ENCODE data around the gene SYCE3. TPM values are rescaled to one million over a fixed set of nuclear protein-coding genes. Genes with fewer than 3 reads are reported as not detected.
"Not testable (repeated sequence)": the region's sequence is repeated elsewhere in the genome, so short reads cannot be mapped to it uniquely, and the experiment has no call there.

SYCE3 gene
- total RNA-seq, 1 donor from 2014 or later: not detected

- Histone ChIP-seq H3K27ac (no peak overlapping the region), H3K4me2 (no peak overlapping the region), H3F3A (ENCODE audit: low read depth) (peaks cover 18% of the 10 kb centered on the region), H3K36me3 (no peaks in the 10 kb centered on the region), H3K9ac (no peak overlapping the region), H3K27me3 (peaks cover 6% of the 10 kb centered on the region), H4K20me1 (ENCODE audit: low read depth) (peaks cover 22% of the 10 kb centered on the region), H2AFZ (replicated peaks) (no peak overlapping the region), H3K9me3 (ENCODE audit: low read depth) (no peaks in the 10 kb centered on the region), H3K4me3 (no peak overlapping the region), H3K4me1 (peaks cover 5% of the 10 kb centered on the region), H3K79me2 (ENCODE audit: low read depth) (peaks cover 15% of the 10 kb centered on the region)
- Mint-ChIP-seq H3K36me3 (peaks cover 10% of the 10 kb centered on the region), H3K27me3 (ENCODE audit: insufficient read depth, low read depth) (peaks cover 9% of the 10 kb centered on the region), H3K9me3 (no peaks in the 10 kb centered on the region), H3K27ac (no peak overlapping the region), H3K4me3 (no peak overlapping the region), H3K4me1 (peaks cover 6% of the 10 kb centered on the region)
- no peak for DNase-seq (ENCODE audit: low spot score)
- TF ChIP-seq EZH2phosphoT487 (IDR thresholded peaks at IDR 0.05) (no peak), CTCF (IDR thresholded peaks at IDR 0.05) (no peak), EZH2 (IDR thresholded peaks at IDR 0.05) (no peak)
Measured at GRCh38 chr22:50521710-50522109, 41.0 kb downstream of the SYCE3 start.

GRCh38 chr22:50520826-50521453 is 41.8 kb downstream of the SYCE3 start:
- H3K36me3 ChIP-seq: no peaks in the 10 kb centered on the region
- no peak for DNase-seq (ENCODE audit: low spot score)
- Mint-ChIP-seq H3K27me3 (ENCODE audit: insufficient read depth, low read depth) (peaks cover 8% of the 10 kb centered on the region), H3K4me1 (peaks cover 6% of the 10 kb centered on the region), H3K9me3 (no peaks in the 10 kb centered on the region), H3K36me3 (peaks cover 11% of the 10 kb centered on the region), H3K4me3 (no peak overlapping the region), H3K27ac (no peak overlapping the region)
- no peak for TF ChIP-seq EZH2phosphoT487 (IDR thresholded peaks at IDR 0.05)
- H2AFZ ChIP-seq (replicated peaks): no peak overlapping the region
- no peaks in the 10 kb centered on the region for H3K4me1 ChIP-seq
- H3K4me3 ChIP-seq: no peak overlapping the region
- peaks cover 16% of the 10 kb centered on the region for H4K20me1 ChIP-seq (ENCODE audit: low read depth)
- no peaks in the 10 kb centered on the region for H3K27me3 ChIP-seq
- peaks cover 10% of the 10 kb centered on the region for H3F3A ChIP-seq (ENCODE audit: low read depth)
- H3K9ac ChIP-seq: no peak overlapping the region
- no peak overlapping the region for H3K4me2 ChIP-seq
- H3K79me2 ChIP-seq (ENCODE audit: low read depth): peaks cover 22% of the 10 kb centered on the region
- no peak overlapping the region for H3K27ac ChIP-seq
- H3K9me3 ChIP-seq (ENCODE audit: low read depth): no peaks in the 10 kb centered on the region

GRCh38 chr22:50520184-50520583 is 42.5 kb downstream of the SYCE3 start:
- not testable (repeated sequence) for H3K27me3 ChIP-seq; H3K4me2 ChIP-seq; H3F3A ChIP-seq (ENCODE audit: low read depth); H3K36me3 ChIP-seq; H3K4me3 Mint-ChIP-seq; H3K4me1 Mint-ChIP-seq; H3K9me3 ChIP-seq (ENCODE audit: low read depth); H3K9ac ChIP-seq; H2AFZ ChIP-seq (replicated peaks); H3K27ac ChIP-seq; H3K4me3 ChIP-seq; H3K27ac Mint-ChIP-seq; H3K9me3 Mint-ChIP-seq; DNase-seq (ENCODE audit: low spot score); H3K4me1 ChIP-seq
- Mint-ChIP-seq H3K36me3 (peaks cover 15% of the 10 kb centered on the region), H3K27me3 (ENCODE audit: insufficient read depth, low read depth) (peaks cover 10% of the 10 kb centered on the region)
- peaks cover 15% of the 10 kb centered on the region for H4K20me1 ChIP-seq (ENCODE audit: low read depth)
- peaks cover 27% of the 10 kb centered on the region for H3K79me2 ChIP-seq (ENCODE audit: low read depth)

- Histone ChIP-seq H3K79me2 (ENCODE audit: low read depth) (peaks cover 28% of the 10 kb centered on the region), H3K36me3 (no peaks in the 10 kb centered on the region), H3F3A (ENCODE audit: low read depth) (peaks cover 1% of the 10 kb centered on the region), H3K4me1 (no peaks in the 10 kb centered on the region), H4K20me1 (ENCODE audit: low read depth) (peaks cover 6% of the 10 kb centered on the region), H3K4me3 (no peak overlapping the region), H2AFZ (replicated peaks) (no peak overlapping the region), H3K27ac (no peak overlapping the region), H3K9me3 (ENCODE audit: low read depth) (no peaks in the 10 kb centered on the region), H3K4me2 (no peak overlapping the region), H3K9ac (no peak overlapping the region), H3K27me3 (no peaks in the 10 kb centered on the region)
- Mint-ChIP-seq H3K27ac (no peak overlapping the region), H3K36me3 (peaks cover 18% of the 10 kb centered on the region), H3K9me3 (no peaks in the 10 kb centered on the region), H3K4me3 (no peak overlapping the region), H3K4me1 (no peaks in the 10 kb centered on the region), H3K27me3 (ENCODE audit: insufficient read depth, low read depth) (peaks cover 6% of the 10 kb centered on the region)
- no peak for TF ChIP-seq CTCF (IDR thresholded peaks at IDR 0.05)
- no peak for TF ChIP-seq EZH2 (IDR thresholded peaks at IDR 0.05)
- TF ChIP-seq EZH2phosphoT487 (IDR thresholded peaks at IDR 0.05): no peak
- no peak for DNase-seq (ENCODE audit: low spot score)
Measured at GRCh38 chr22:50519151-50519550, 43.6 kb downstream of the SYCE3 start.
